Brain microvascular endothelial cell (primary cell): ENCODE data around the gene DLGAP4.

Experiments
- DNase-seq: peaks from one replicate; pipeline ENCODE4 v3.0.0-alpha.2; 2020
- H3K27ac ChIP-seq: fragments of 250-450 bp; sonication (Bioruptor Pico); 2 replicates; pipeline ENCODE4 v1.5.1; 2020; ENCODE audit warnings: mild to moderate bottlenecking, moderate library complexity
- H3K27me3 ChIP-seq: fragments of 250-450 bp; sonication (Bioruptor Pico); replicated peaks from 2 replicates; pipeline ENCODE4 v1.5.1; 2020; ENCODE audit warnings: mild to moderate bottlenecking
- H3K36me3 ChIP-seq: fragments of 250-450 bp; sonication (Bioruptor Pico); replicated peaks from 2 replicates; pipeline ENCODE4 v1.5.1; 2020; ENCODE audit warnings: mild to moderate bottlenecking
- H3K4me3 ChIP-seq: 2 replicates; pipeline ENCODE4 v1.5.1; 2011; ENCODE audit warnings: low read depth, mild to moderate bottlenecking, control low read depth, low read length, moderate library complexity
- CTCF ChIP-seq: IDR thresholded peaks from 2 replicates; pipeline ENCODE4 v1.5.1; 2011; ENCODE audit warnings: low read depth, mild to moderate bottlenecking, moderate library complexity, low read length, control low read depth, inconsistent platforms; ENCODE audit errors: missing control alignments
- in situ Hi-C: cut with HindIII; loops from 2 replicates; pipeline ENCODE4 v1.10.0; 2017; ENCODE audit warnings: low sequenced_read_pairs, low pct_ligation_motif_present

Gene DLGAP4

GRCh38 chr20:36311141-36311853, 5.2 kb downstream of the DLGAP4 start:
- TF ChIP-seq CTCF: no peak
- no peak overlapping the region for H3K4me3 ChIP-seq
- peaks cover 43% of the 10 kb centered on the region for H3K27me3 ChIP-seq
- H3K36me3 ChIP-seq: no peaks in the 10 kb centered on the region
- in situ Hi-C loops: no loop called here
- no peak overlapping the region for H3K27ac ChIP-seq
- DNase-seq: no peak

GRCh38 chr20:36311854-36312723, 6.0 kb downstream of the DLGAP4 start:
- Histone ChIP-seq H3K27me3 (peaks cover 35% of the 10 kb centered on the region), H3K27ac (no peak overlapping the region), H3K4me3 (no peak overlapping the region), H3K36me3 (no peaks in the 10 kb centered on the region)
- DNase-seq: no peak
- in situ Hi-C loops: no loop called here
- no peak for TF ChIP-seq CTCF

GRCh38 chr20:36312724-36313441, 6.7 kb downstream of the DLGAP4 start:
- Histone ChIP-seq H3K27ac (no peak overlapping the region), H3K36me3 (no peaks in the 10 kb centered on the region), H3K27me3 (peaks cover 27% of the 10 kb centered on the region), H3K4me3 (no peak overlapping the region)
- in situ Hi-C loops: no loop called here
- no peak for TF ChIP-seq CTCF
- no peak for DNase-seq

- in situ Hi-C loops: no loop called here
- H3K36me3 ChIP-seq: no peaks in the 10 kb centered on the region
- H3K27me3 ChIP-seq: peaks cover 21% of the 10 kb centered on the region
- TF ChIP-seq CTCF: no peak
- DNase-seq: no peak
- H3K27ac ChIP-seq: no peak overlapping the region
- H3K4me3 ChIP-seq: no peak overlapping the region
These were observed 7.3 kb downstream of the DLGAP4 start for GRCh38 chr20:36313476-36313875.

- Histone ChIP-seq H3K36me3 (no peaks in the 10 kb centered on the region), H3K4me3 (no peak overlapping the region), H3K27ac (no peak overlapping the region), H3K27me3 (peaks cover 19% of the 10 kb centered on the region)
- no peak for DNase-seq
- in situ Hi-C loops: no loop called here
- no peak for TF ChIP-seq CTCF
These were observed 7.8 kb downstream of the DLGAP4 start for GRCh38 chr20:36313926-36314325.
